ENCODE measurements around the gene TEC.

Gene TEC

GRCh38 chr4:48114412-48114811, 155.2 kb downstream of the TEC start:
- DNase-seq, result no peak

GRCh38 chr4:48112017-48112667, 157.5 kb downstream of the TEC start:
- no peak for DNase-seq

- DNase-seq, result no peak
Measured at GRCh38 chr4:48110452-48110978, 159.1 kb downstream of the TEC start.

GRCh38 chr4:48109413-48110263, 160.0 kb downstream of the TEC start:
- DNase-seq, result peak; percentile 45

GRCh38 chr4:48108309-48109073, 161.1 kb downstream of the TEC start:
- DNase-seq, result no peak

- DNase-seq, result no peak
Measured at GRCh38 chr4:48105230-48105629, 164.4 kb downstream of the TEC start.

GRCh38 chr4:48103483-48104139, 166.0 kb downstream of the TEC start:
- DNase-seq, result no peak

GRCh38 chr4:48102303-48102702, 167.3 kb downstream of the TEC start:
- DNase-seq, result no peak

- no peak for DNase-seq
Measured at GRCh38 chr4:48100256-48100655, 169.4 kb downstream of the TEC start.

GRCh38 chr4:48095441-48095840, 174.2 kb downstream of the TEC start:
- DNase-seq, result no peak

- no peak for DNase-seq
Measured at GRCh38 chr4:48093991-48094416, 175.6 kb downstream of the TEC start.

GRCh38 chr4:48090621-48091020, 179.0 kb downstream of the TEC start:
- no peak for DNase-seq

- no peak for DNase-seq
Measured at GRCh38 chr4:48085821-48086589, 183.6 kb downstream of the TEC start.

Measured in NCI-H1092 (cell line).